HG03354 (cell line): ENCODE measurements around the gene NDE1.
A peak's percentile ranks its signal among the peaks of the same experiment; 100 is the strongest.
"Not testable (repeated sequence)": the region's sequence is repeated elsewhere in the genome, so short reads cannot be mapped to it uniquely, and the experiment has no call there.

Experiments
- ATAC-seq: cut with Tn5 transposase; IDR thresholded peaks from one replicate; pipeline ENCODE4 v1.9.1; 2021; ENCODE audit warnings: mild to moderate bottlenecking; ENCODE audit not compliant: unreplicated experiment, poor library complexity, severe bottlenecking

NDE1 gene

GRCh38 chr16:15618392-15618791 is 31.7 kb upstream of the NDE1 start:
- no peak for ATAC-seq

- no peak for ATAC-seq
These were observed 29.3 kb upstream of the NDE1 start for GRCh38 chr16:15620611-15621195.

GRCh38 chr16:15621456-15621855 is 28.6 kb upstream of the NDE1 start:
- ATAC-seq, result no peak

GRCh38 chr16:15621889-15622288 is 28.2 kb upstream of the NDE1 start:
- ATAC-seq, result no peak

GRCh38 chr16:15631730-15632409 is 18.2 kb upstream of the NDE1 start:
- no peak for ATAC-seq

- no peak for ATAC-seq
These were observed 14.1 kb upstream of the NDE1 start for GRCh38 chr16:15635926-15636325.

- ATAC-seq, result peak; percentile 55
These were observed 13.6 kb upstream of the NDE1 start for GRCh38 chr16:15636392-15636873.

GRCh38 chr16:15639061-15639568 is 10.9 kb upstream of the NDE1 start:
- no peak for ATAC-seq

GRCh38 chr16:15640966-15641365 is 9.1 kb upstream of the NDE1 start:
- ATAC-seq, result no peak

GRCh38 chr16:15641753-15642556 is 8.1 kb upstream of the NDE1 start:
- no peak for ATAC-seq

GRCh38 chr16:15642557-15643047 is 7.4 kb upstream of the NDE1 start:
- ATAC-seq, result peak; percentile 65

- peak; percentile 46 for ATAC-seq
These were observed 6.7 kb upstream of the NDE1 start, which contains the start of gene MARF1 for GRCh38 chr16:15643048-15643945. Gene MARF1 (minus strand): TSS chr16:15643154. CDS start chr16:15639233, 3,921 bp downstream.

GRCh38 chr16:15643946-15644250 is 6.1 kb upstream of the NDE1 start:
- no peak for ATAC-seq

GRCh38 chr16:15644267-15644961 is 5.6 kb upstream of the NDE1 start:
- ATAC-seq, result no peak

- not testable (repeated sequence) for ATAC-seq
These were observed 5.0 kb upstream of the NDE1 start for GRCh38 chr16:15644962-15645465.

- not testable (repeated sequence) for ATAC-seq
These were observed 3.3 kb upstream of the NDE1 start for GRCh38 chr16:15646557-15647293.

GRCh38 chr16:15647294-15648014 is 2.6 kb upstream of the NDE1 start:
- no peak for ATAC-seq
